ENCODE results near the gene HNRNPU. TPM values are rescaled to one million over a fixed set of nuclear protein-coding genes. Genes with fewer than 3 reads are reported as not detected.

Gene HNRNPU
- total RNA-seq = 393 and 446 TPM in 2 replicates

DNA sequence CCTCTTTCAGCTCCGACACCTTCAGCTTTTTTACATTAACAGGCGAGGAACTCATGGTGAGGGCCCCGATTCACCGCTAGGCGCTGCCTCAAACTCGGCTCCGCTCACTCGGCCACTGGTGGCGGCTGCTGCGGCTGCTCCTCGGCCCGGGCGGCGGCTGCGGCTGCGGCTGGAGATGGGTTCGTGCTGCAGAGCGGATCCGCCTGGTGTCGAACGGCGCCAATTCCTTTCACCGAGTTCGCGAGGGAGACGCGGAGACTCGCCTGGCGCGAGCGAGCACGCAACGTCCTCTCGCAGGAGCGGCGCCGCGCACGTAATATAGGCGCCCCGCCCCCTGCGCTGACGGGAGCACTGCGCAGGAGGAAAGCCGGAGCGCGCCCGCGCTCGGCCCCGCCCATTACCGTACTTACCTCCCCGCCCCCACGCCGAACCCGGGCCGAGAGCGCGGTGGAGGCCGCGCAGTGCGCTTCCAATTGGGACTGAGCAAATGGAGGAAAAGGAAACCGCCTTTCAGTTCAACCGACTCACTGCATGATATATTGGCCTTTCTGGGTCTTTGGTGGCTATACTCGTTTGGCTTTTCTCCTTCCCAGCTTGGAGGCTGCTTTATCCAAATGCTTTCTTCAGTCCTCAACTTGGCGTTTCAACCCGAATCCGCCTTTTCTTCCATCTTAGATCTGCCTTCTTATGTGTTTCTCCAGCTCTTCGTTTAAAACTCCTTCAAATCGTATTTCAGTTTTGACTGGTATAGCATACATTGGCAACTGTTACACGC lies at the start of gene HNRNPU:
HNRNPU (minus strand) TSS at position 291 of the 775 bp plus-strand sequence; CDS start at position 55, 236 bp downstream.

DNA sequence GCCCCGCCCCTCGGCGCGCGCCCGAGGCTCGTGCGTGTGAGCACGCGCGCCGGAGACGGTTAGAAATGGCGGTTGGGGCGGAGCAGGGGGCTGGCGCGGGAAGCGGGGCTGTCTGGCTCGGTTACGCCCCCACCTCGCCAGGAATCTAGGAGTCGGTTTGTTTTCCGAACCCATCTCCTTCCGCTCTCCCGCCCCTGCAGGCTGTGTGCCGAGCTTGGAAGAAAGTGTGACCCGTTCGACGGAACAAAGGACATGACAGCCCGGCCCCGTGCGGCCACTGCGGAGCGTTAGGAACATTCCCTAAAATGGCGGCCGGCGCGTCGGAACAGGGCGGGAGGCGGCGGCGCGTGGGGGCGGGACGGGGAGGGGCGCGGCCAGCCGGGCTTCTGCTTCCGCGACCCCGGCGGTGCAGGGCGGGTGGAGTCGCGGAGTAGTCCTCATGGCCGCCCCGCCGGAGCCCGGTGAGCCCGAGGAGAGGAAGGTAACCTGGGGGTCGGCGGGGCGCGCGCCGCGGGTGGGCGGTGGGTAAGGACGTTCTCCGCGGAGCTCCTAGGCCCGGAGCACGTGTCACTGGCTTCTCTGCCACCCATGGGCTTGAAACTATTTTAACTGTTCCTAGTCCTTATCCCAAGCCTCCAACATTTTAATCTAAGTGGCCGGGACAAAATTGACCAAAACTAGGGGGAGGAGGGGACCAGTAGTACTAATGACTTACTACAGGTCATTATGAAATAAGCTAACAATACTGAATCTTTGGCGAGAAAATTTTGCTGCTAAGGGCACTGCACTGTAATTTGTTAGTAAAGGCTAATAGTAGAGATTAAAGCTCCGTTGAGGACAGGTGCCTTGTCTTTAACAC lies 28.8 kb downstream of the HNRNPU start, which contains the start of gene COX20:
COX20 (plus strand) TSS at position 383 of the 859 bp plus-strand sequence; CDS start at position 440, 57 bp downstream.

Other genes starting within 250 kb of the HNRNPU start
- 56.1 and 88.2 TPM in 2 replicates for gene DESI2, start 211.4 kb downstream of the HNRNPU start, total RNA-seq
- gene COX20, start 28.9 kb downstream of the HNRNPU start, total RNA-seq = 9.2 and 14.0 TPM in 2 replicates